Kidney (tissue), 14 donors: ENCODE data around the gene C11orf52. TPM values are rescaled to one million over a fixed set of nuclear protein-coding genes. Genes with fewer than 3 reads are reported as not detected.

Experiments used
- DNase-seq, 5 donors: peaks; one replicate each; pipeline ENCODE4 v3.0.0-alpha.2; 2013 to 2020
- FAIRE-seq: peaks from 2 replicates; lab custom pipeline; 2012; peaks lifted over from hg19 to GRCh38; lab: Jason Lieb, UNC
- H3K27ac ChIP-seq, 2 donors: one replicate each; pipeline ENCODE4 v1.7.0; 2013; ENCODE audit warnings: low read depth in 2 of 2, low read length in 2 of 2, inconsistent platforms in 1 of 2
- H3K27me3 ChIP-seq: one replicate; pipeline ENCODE4 v1.7.1; 2013; ENCODE audit warnings: low read length, inconsistent platforms; ENCODE audit not compliant: control insufficient read depth, insufficient read depth
- H3K36me3 ChIP-seq, 3 donors: one replicate each; pipeline versions ENCODE4 v1.7.0 to v1.7.1; 2013; ENCODE audit warnings: low read length in 3 of 3, control low read depth in 1 of 3, inconsistent platforms in 1 of 3; ENCODE audit not compliant: insufficient read depth in 3 of 3, control insufficient read depth in 2 of 3
- H3K4me1 ChIP-seq, 3 donors: one replicate each; pipeline versions ENCODE4 v1.7.0 to v1.7.1; 2013; ENCODE audit warnings: low read length in 3 of 3, inconsistent platforms in 1 of 3, low read depth in 1 of 3; ENCODE audit not compliant: control insufficient read depth in 2 of 3, insufficient read depth in 2 of 3
- H3K4me3 ChIP-seq, 3 donors: one replicate each; pipeline versions ENCODE4 v1.7.0 to v1.8.1; 2013; ENCODE audit warnings: low read length in 3 of 3, control low read depth in 1 of 3, inconsistent platforms in 1 of 3
- H3K9ac ChIP-seq, 3 donors: one replicate each; pipeline versions ENCODE4 v1.7.0 to v1.7.1; 2013; ENCODE audit warnings: low read length in 3 of 3, control low read depth in 1 of 3, inconsistent platforms in 1 of 3
- H3K9me3 ChIP-seq, 3 donors: one replicate each; pipeline versions ENCODE4 v1.7.0 to v1.7.1; 2013; ENCODE audit warnings: low read length in 3 of 3, control low read depth in 1 of 3, inconsistent platforms in 1 of 3; ENCODE audit not compliant: control insufficient read depth in 2 of 3, insufficient read depth in 1 of 3
- CTCF ChIP-seq: IDR thresholded peaks from 3 replicates; pipeline ENCODE4 v1.5.1; 2012; ENCODE audit warnings: mild to moderate bottlenecking, moderate library complexity, borderline replicate concordance; ENCODE audit not compliant: insufficient read depth; ENCODE audit errors: extremely low read depth
- intact Hi-C: fragments of 100-400 bp; cut with DNase I; formaldehyde crosslinking; loops from one replicate; pipeline ENCODE4 v1.11.1; 2022
- polyA plus RNA-seq: library from polyadenylated mRNA; stranded (reverse); fragments of 350-450 nt; fragmentation: Illumina TruSeq; extraction: RNeasy Lipid Tissue Mini Kit (QIAGEN cat#74804); gene quantifications from one replicate; pipeline ENCODE4 v1.2.3, GENCODE V29; 2014; ENCODE audit warnings: low read depth, low replicate concordance; ENCODE audit not compliant: insufficient read depth
- total RNA-seq: library from RNA; stranded (reverse); fragmentation: NEBNext Ultra II Directional; extraction: Animal tissue kit (Norgen Biotek cat#: 25700); gene quantifications from one replicate; pipeline ENCODE4 v1.2.1, GENCODE V29; 2021
- donor health status: control.
- donor health status: control.
- donor health status: control.
- donor health status: control.
- donor health status: control.
- donor health status: DM: yes; HTN: yes; CAD: no.
- donor health status: Normal renal cell carcinoma (clear cell type).

Gene C11orf52
- total and polyA plus RNA-seq, 2 donors from 2014 or later, result 27.8 to 103 TPM

- FAIRE-seq (no peak), DNase-seq (no peak)
- peaks cover 10 to 12% (median 10%) of the 10 kb centered on the region in 3 donors for H3K4me1 ChIP-seq
- no peak overlapping the region for H3K27ac ChIP-seq
- no peak for TF ChIP-seq CTCF
- H3K36me3 ChIP-seq, result no peaks in the 10 kb centered on the region
- H3K4me3 ChIP-seq, result no peak overlapping the region
- H3K9ac ChIP-seq, result no peak overlapping the region
- intact Hi-C loops, result loop anchor here (10.0 kb wide), 1 partner anchor 45 kb away; no protein-coding TSS in a partner anchor
- H3K9me3 ChIP-seq, result no peaks in the 10 kb centered on the region
- no peaks in the 10 kb centered on the region for H3K27me3 ChIP-seq
Observed at GRCh38 chr11:111939836-111940604, 21.3 kb downstream of the C11orf52 start.

- intact Hi-C loops, result no loop called here
- Histone ChIP-seq H3K4me3 (no peak overlapping the region), H3K27ac (no peak overlapping the region), H3K4me1 (peaks cover 0 to 4% (median 0%) of the 10 kb centered on the region in 3 donors), H3K27me3 (no peaks in the 10 kb centered on the region), H3K36me3 (no peaks in the 10 kb centered on the region), H3K9ac (no peak overlapping the region), H3K9me3 (no peaks in the 10 kb centered on the region)
- DNase-seq (no peak), FAIRE-seq (no peak)
- no peak for TF ChIP-seq CTCF
Observed at GRCh38 chr11:111941963-111942362, 23.2 kb downstream of the C11orf52 start.

- TF ChIP-seq CTCF, result no peak
- intact Hi-C loops, result no loop called here
Observed at GRCh38 chr11:111942829-111943228, 24.1 kb downstream of the C11orf52 start.

More at GRCh38 chr11:111942829-111943228, 24.1 kb downstream of the C11orf52 start:
- DNase-seq (no peak), FAIRE-seq (no peak)
- H3K4me1 ChIP-seq, result peaks cover 0 to 2% (median 0%) of the 10 kb centered on the region in 3 donors
- no peaks in the 10 kb centered on the region for H3K27me3 ChIP-seq
- no peak overlapping the region for H3K9ac ChIP-seq
- H3K9me3 ChIP-seq, result no peaks in the 10 kb centered on the region
- H3K27ac ChIP-seq, result no peak overlapping the region
- H3K36me3 ChIP-seq, result no peaks in the 10 kb centered on the region
- no peak overlapping the region for H3K4me3 ChIP-seq
